ENCODE results near the gene TYW5. TPM values are rescaled to one million over a fixed set of nuclear protein-coding genes. Genes with fewer than 3 reads are reported as not detected.
A peak's percentile ranks its signal among the peaks of the same experiment; 100 is the strongest.

The TYW5 gene, protein sequence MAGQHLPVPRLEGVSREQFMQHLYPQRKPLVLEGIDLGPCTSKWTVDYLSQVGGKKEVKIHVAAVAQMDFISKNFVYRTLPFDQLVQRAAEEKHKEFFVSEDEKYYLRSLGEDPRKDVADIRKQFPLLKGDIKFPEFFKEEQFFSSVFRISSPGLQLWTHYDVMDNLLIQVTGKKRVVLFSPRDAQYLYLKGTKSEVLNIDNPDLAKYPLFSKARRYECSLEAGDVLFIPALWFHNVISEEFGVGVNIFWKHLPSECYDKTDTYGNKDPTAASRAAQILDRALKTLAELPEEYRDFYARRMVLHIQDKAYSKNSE
- 10 to 100 TPM in 1 of 2 experiments, 1 to 10 TPM in 1; 9.9 to 11.2 TPM for total RNA-seq

DNA sequence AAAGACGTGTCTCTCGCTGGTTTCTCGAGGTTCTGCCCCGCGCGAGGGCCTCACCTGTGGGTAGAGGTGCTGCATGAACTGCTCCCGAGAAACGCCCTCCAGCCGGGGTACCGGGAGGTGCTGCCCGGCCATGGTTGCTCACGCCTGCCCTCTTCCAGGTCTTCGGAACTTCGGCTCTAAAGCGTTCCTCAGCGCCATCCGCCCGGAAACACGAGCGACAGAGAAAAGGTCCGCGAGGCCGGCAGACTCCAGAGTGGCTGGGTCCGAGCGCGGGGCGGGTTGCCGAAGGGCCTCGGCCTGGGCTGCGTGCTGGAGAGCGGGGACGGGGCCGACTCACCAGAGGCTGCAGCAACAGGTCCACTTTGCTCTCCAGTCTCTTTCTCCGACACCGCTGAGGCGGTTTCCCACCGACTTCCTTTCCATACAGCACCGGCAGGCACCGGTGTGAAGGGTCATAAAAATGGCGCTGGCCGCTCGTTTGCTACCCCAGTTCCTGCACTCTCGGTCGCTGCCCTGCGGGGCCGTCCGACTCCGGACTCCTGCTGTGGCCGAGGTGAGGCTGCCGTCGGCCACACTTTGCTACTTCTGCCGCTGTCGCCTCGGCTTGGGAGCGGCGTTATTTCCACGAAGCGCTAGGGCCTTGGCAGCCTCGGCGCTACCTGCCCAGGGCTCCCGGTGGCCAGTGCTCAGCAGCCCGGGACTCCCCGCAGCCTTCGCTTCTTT is at the start of gene TYW5, which contains the start of gene MAIP1:
TYW5 (minus strand) TSS at position 153 of the 723 bp plus-strand sequence; CDS start at position 132, 21 bp downstream.
MAIP1 (plus strand) TSS at position 244 of the 723 bp plus-strand sequence; CDS start at position 461, 217 bp downstream.
- Mint-ChIP-seq H3K4me3 (peak within 1 kb of the TSS; percentile 98), H3K27ac (peak within 1 kb of the TSS; percentile 92), H3K9me3 (no peaks in the 10 kb centered on the region), H3K36me3 (ENCODE audit: low read depth) (peaks cover 33% of the 10 kb centered on the region), H3K4me1 (peaks cover 64% of the 10 kb centered on the region), H3K27me3 (no peaks in the 10 kb centered on the region)
- DNase-seq: peak; percentile 81
- ChIA-PET CTCF (no interaction called here), POLR2A (interaction anchor here (0.7 to 1.7 kb wide), 7 partner anchors 15 to 908 kb away, joined by 3 to 5 read pairs (median 3); partner anchors contain the start of genes C2orf69 and SGO2)

DNA sequence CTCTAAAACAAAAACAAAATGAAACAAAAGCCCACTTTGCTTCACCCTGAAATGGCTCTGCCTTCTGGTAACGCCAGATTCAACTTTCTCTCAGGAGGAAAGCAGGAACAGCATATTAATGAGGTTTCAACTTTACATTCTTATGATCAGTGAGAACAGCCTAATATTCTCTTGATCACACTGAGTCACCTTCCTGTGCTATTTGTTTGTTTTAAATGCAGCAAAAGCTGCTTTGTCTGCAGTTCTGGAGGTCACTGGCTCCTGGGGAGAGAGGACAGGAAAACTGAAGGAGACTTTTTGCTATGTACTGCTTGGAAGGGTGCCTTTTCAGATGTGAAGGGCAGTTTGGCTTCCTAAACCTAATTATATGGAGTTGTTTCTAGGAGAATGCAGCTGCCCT is 48.2 kb upstream of the TYW5 start:
- peaks cover 27% of the 10 kb centered on the region for H3K27me3 Mint-ChIP-seq
- no peaks in the 10 kb centered on the region for H3K4me1 Mint-ChIP-seq
- no peaks in the 10 kb centered on the region for H3K36me3 Mint-ChIP-seq (ENCODE audit: low read depth)
- H3K4me3 Mint-ChIP-seq: no peak overlapping the region
- no peak overlapping the region for H3K27ac Mint-ChIP-seq
- POLR2A ChIA-PET: no interaction called here
- DNase-seq: no peak
- no peaks in the 10 kb centered on the region for H3K9me3 Mint-ChIP-seq
- CTCF ChIA-PET: no interaction called here

DNA sequence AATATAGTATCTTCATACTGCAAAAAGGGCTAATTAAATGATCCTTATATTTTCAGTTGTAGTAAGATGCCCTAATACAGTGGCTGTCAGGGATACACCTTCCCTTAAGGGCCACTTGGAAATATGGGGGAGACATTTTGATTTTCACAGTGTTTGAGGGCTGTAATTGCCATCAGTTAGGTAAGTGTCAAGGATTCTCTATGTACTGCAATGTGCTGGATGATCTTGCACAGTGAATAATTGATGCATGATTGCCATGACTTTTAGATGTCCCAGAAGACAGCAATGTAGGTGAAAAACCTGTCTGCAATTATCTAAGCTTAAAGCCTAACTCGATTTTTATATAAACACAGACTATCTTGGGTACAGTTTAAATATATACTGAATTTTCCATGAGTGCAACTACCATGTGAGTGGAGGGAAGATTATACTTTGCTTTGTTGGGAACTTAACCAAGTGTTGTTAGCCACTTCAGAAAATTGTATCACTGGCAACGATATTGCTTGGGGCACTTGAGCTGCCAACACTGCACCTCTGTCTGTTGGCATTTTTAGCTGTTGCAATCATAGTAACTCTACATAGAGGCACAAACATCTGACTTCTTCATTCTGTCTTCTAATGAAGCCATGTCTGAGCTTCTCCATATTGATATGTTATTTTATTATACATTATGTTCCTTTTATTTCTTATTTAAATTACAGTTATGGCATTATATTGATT is 45.3 kb upstream of the TYW5 start:
- no peak overlapping the region for H3K4me3 Mint-ChIP-seq
- peaks cover 13% of the 10 kb centered on the region for H3K27me3 Mint-ChIP-seq
- no peak overlapping the region for H3K27ac Mint-ChIP-seq
- POLR2A ChIA-PET: no interaction called here
- DNase-seq: no peak
- CTCF ChIA-PET: interaction anchor here (0.6 kb wide), 1 partner anchor 15 kb away, joined by 3 read pairs; no protein-coding TSS in a partner anchor
- H3K9me3 Mint-ChIP-seq: no peaks in the 10 kb centered on the region
- H3K36me3 Mint-ChIP-seq (ENCODE audit: low read depth): no peaks in the 10 kb centered on the region
- H3K4me1 Mint-ChIP-seq: no peaks in the 10 kb centered on the region

DNA sequence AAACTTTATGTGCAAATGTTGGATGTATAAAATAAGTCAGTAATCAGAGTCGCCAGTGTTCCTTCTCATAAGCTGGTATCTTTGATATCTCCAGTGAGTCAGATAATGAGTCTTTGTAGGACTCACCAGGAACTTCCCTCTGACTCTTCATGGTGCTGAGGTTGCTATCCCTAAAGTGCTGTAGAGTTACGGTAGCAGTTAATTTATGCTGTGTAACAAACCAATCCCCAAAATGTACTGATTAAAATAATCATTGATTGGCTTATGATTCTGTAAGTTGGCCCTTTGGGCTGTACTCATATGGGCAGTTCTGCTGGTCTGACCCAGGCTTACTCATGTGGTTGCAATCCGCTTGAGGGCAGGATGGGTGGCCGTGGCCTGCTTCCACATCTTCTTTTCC is 43.9 kb upstream of the TYW5 start:
- ChIA-PET CTCF (no interaction called here), POLR2A (no interaction called here)
- H3K4me1 Mint-ChIP-seq: no peaks in the 10 kb centered on the region
- no peak overlapping the region for H3K27ac Mint-ChIP-seq
- no peak for DNase-seq
- H3K27me3 Mint-ChIP-seq: peaks cover 7% of the 10 kb centered on the region
- no peak overlapping the region for H3K4me3 Mint-ChIP-seq
- no peaks in the 10 kb centered on the region for H3K36me3 Mint-ChIP-seq (ENCODE audit: low read depth)
- H3K9me3 Mint-ChIP-seq: no peaks in the 10 kb centered on the region

GRCh38 chr2:199997296-199997695 is 42.0 kb upstream of the TYW5 start:
- no peak overlapping the region for H3K27ac Mint-ChIP-seq
- ChIA-PET CTCF (no interaction called here), POLR2A (no interaction called here)
- H3K4me3 Mint-ChIP-seq: no peak overlapping the region
- no peaks in the 10 kb centered on the region for H3K9me3 Mint-ChIP-seq
- peaks cover 3% of the 10 kb centered on the region for H3K27me3 Mint-ChIP-seq
- DNase-seq: no peak
- no peaks in the 10 kb centered on the region for H3K4me1 Mint-ChIP-seq
- H3K36me3 Mint-ChIP-seq (ENCODE audit: low read depth): no peaks in the 10 kb centered on the region

DNA sequence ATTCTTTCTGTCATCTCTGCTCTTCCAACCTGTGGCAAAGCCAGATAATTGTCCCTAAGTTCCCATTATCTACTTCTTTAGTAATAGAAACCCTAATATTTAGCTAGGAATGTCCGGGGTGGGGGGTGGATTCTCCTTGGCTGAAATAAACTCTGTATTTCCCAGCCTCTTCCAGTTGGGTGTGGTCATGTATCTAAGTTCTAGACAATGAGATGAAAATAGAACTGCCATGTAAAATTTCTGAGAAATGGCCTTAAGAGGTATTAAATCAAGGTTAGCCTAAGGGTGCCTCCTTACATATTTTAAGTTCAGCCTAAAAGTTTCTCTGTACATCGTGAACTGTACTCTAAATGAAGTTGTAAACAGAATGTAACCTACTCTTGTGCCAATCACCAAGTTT is 39.6 kb upstream of the TYW5 start:
- H3K36me3 Mint-ChIP-seq (ENCODE audit: low read depth): no peaks in the 10 kb centered on the region
- no peak overlapping the region for H3K4me3 Mint-ChIP-seq
- no peaks in the 10 kb centered on the region for H3K9me3 Mint-ChIP-seq
- H3K27ac Mint-ChIP-seq: no peak overlapping the region
- no peaks in the 10 kb centered on the region for H3K4me1 Mint-ChIP-seq
- ChIA-PET CTCF (interaction anchor here (1.2 kb wide), 1 partner anchor 9 kb away, joined by 6 read pairs; no protein-coding TSS in a partner anchor), POLR2A (no interaction called here)
- no peak for DNase-seq
- H3K27me3 Mint-ChIP-seq: peaks cover 3% of the 10 kb centered on the region

DNA sequence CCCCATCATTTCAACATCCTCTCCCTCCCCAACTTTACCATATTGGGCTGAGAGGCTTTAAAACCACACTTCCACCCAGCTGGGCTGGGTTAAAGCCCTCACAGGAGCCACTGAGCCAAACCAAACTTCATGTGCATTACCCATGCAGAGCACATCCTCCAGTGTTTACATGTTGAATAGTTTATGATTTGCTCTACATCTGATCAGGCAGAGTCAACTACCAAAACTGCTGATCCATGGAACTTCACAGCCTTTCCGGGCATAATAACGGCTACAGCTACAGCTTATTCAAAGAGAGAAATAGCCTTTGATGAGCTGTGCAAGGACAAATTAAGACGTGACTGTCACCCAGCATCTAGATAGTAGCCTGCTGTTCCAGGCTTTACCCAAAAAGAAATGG is 39.1 kb upstream of the TYW5 start:
- DNase-seq: no peak
- H3K36me3 Mint-ChIP-seq (ENCODE audit: low read depth): no peaks in the 10 kb centered on the region
- H3K4me1 Mint-ChIP-seq: no peaks in the 10 kb centered on the region
- H3K27ac Mint-ChIP-seq: no peak overlapping the region
- H3K4me3 Mint-ChIP-seq: no peak overlapping the region
- H3K9me3 Mint-ChIP-seq: no peaks in the 10 kb centered on the region
- H3K27me3 Mint-ChIP-seq: peaks cover 3% of the 10 kb centered on the region
- ChIA-PET POLR2A (no interaction called here), CTCF (interaction anchor here (1.2 kb wide), 1 partner anchor 9 kb away, joined by 6 read pairs; no protein-coding TSS in a partner anchor)

DNA sequence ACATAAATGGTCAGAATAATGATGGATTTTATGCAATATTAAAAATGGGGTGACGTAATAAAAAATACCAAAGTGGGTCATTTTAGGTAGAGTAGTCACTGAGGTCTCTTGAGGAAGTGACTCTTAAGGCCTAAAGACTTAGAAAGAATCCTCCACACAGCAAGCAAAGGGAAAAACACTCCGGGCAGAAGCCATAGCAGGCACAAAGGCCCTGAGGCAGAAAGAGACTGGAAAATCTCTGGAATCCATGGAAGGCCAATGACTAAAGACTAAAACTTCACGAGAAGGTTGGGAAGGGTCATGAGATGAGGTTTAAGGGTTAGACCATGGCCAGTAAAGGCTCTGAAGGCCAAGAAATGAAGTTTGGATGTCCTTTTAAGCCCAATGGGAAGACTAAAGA is 37.0 kb upstream of the TYW5 start:
- ChIA-PET POLR2A (no interaction called here), CTCF (no interaction called here)
- no peak overlapping the region for H3K27ac Mint-ChIP-seq
- no peak overlapping the region for H3K4me3 Mint-ChIP-seq
- DNase-seq: no peak
- H3K4me1 Mint-ChIP-seq: no peaks in the 10 kb centered on the region
- no peaks in the 10 kb centered on the region for H3K9me3 Mint-ChIP-seq
- no peaks in the 10 kb centered on the region for H3K36me3 Mint-ChIP-seq (ENCODE audit: low read depth)
- peaks cover 3% of the 10 kb centered on the region for H3K27me3 Mint-ChIP-seq

GRCh38 chr2:199991691-199992090 is 36.4 kb upstream of the TYW5 start:
- Mint-ChIP-seq H3K27ac (no peak overlapping the region), H3K9me3 (no peaks in the 10 kb centered on the region), H3K4me3 (no peak overlapping the region), H3K36me3 (ENCODE audit: low read depth) (no peaks in the 10 kb centered on the region), H3K4me1 (no peaks in the 10 kb centered on the region), H3K27me3 (peaks cover 3% of the 10 kb centered on the region)
- POLR2A ChIA-PET: no interaction called here
- CTCF ChIA-PET: no interaction called here
- DNase-seq: no peak

GRCh38 chr2:199989822-199990221 is 34.5 kb upstream of the TYW5 start:
- Mint-ChIP-seq H3K27me3 (peaks cover 3% of the 10 kb centered on the region), H3K36me3 (ENCODE audit: low read depth) (no peaks in the 10 kb centered on the region), H3K4me1 (peaks cover 7% of the 10 kb centered on the region), H3K27ac (no peak overlapping the region), H3K9me3 (no peaks in the 10 kb centered on the region), H3K4me3 (no peak overlapping the region)
- ChIA-PET CTCF (interaction anchor here (2.3 kb wide), 1 partner anchor 10 kb away, joined by 8 read pairs; no protein-coding TSS in a partner anchor), POLR2A (no interaction called here)
- DNase-seq: no peak

- Mint-ChIP-seq H3K36me3 (ENCODE audit: low read depth) (no peaks in the 10 kb centered on the region), H3K9me3 (no peaks in the 10 kb centered on the region), H3K27me3 (peaks cover 3% of the 10 kb centered on the region), H3K4me1 (peaks cover 7% of the 10 kb centered on the region), H3K4me3 (no peak overlapping the region), H3K27ac (no peak overlapping the region)
- no peak for DNase-seq
- ChIA-PET CTCF (interaction anchor here (2.3 kb wide), 1 partner anchor 8 kb away, joined by 8 read pairs; no protein-coding TSS in a partner anchor), POLR2A (no interaction called here)
Observed at GRCh38 chr2:199988151-199988550, 32.9 kb upstream of the TYW5 start.

- ChIA-PET POLR2A (no interaction called here), CTCF (interaction anchor here (2.3 kb wide), 1 partner anchor 8 kb away, joined by 8 read pairs; no protein-coding TSS in a partner anchor)
- DNase-seq: no peak
- Mint-ChIP-seq H3K4me3 (no peak overlapping the region), H3K4me1 (peaks cover 7% of the 10 kb centered on the region), H3K36me3 (ENCODE audit: low read depth) (no peaks in the 10 kb centered on the region), H3K27me3 (peaks cover under 1% of the 10 kb centered on the region), H3K27ac (no peak overlapping the region), H3K9me3 (no peaks in the 10 kb centered on the region)
Observed at GRCh38 chr2:199987586-199987985, 32.3 kb upstream of the TYW5 start.
